GM12874 (cell line): ENCODE measurements around the gene RAB27B.

Source experiments
- CTCF ChIP-seq: IDR thresholded peaks from 2 replicates; pipeline ENCODE4 v1.5.1; 2011; ENCODE audit warnings: low read depth, mild to moderate bottlenecking, control low read depth, low read length, moderate library complexity; ENCODE audit not compliant: insufficient read depth

RAB27B gene

GRCh38 chr18:54928236-54928635 lies 100.0 kb downstream of the RAB27B start:
- TF ChIP-seq CTCF = no peak

GRCh38 chr18:54931152-54931551 lies 102.9 kb downstream of the RAB27B start:
- TF ChIP-seq CTCF = no peak

- no peak for TF ChIP-seq CTCF
These were observed 104.2 kb downstream of the RAB27B start for GRCh38 chr18:54932472-54932871.

GRCh38 chr18:54938506-54938905 lies 110.2 kb downstream of the RAB27B start:
- no peak for TF ChIP-seq CTCF

GRCh38 chr18:54939361-54939917 lies 111.2 kb downstream of the RAB27B start:
- TF ChIP-seq CTCF = no peak

GRCh38 chr18:54942144-54942543 lies 113.9 kb downstream of the RAB27B start:
- TF ChIP-seq CTCF = no peak

- TF ChIP-seq CTCF = no peak
These were observed 114.3 kb downstream of the RAB27B start for GRCh38 chr18:54942569-54942968.
